GM23248 (cell line): ENCODE data around the gene SEZ6L2. TPM values are rescaled to one million over a fixed set of nuclear protein-coding genes. Genes with fewer than 3 reads are reported as not detected.
A peak's percentile ranks its signal among the peaks of the same experiment; 100 is the strongest.

Experiments used
- DNase-seq: peaks from one replicate; pipeline ENCODE4 v3.0.0-alpha.2; 2015
- H2AFZ ChIP-seq: fragments of 200-600 bp; sonication (generic); 2 replicates; pipeline ENCODE4 v1.6.1; 2016; ENCODE audit warnings: antibody characterized with exemption
- H3F3A ChIP-seq: fragments of 200-600 bp; sonication (generic); 2 replicates; pipeline ENCODE4 v1.6.1; 2016; ENCODE audit warnings: mild to moderate bottlenecking, antibody characterized with exemption, mixed run types; ENCODE audit not compliant: insufficient read depth
- H3K27ac ChIP-seq: fragments of 200-600 bp; sonication (generic); 2 replicates; pipeline ENCODE4 v1.5.1; 2016; ENCODE audit warnings: mild to moderate bottlenecking
- H3K27me3 ChIP-seq: fragments of 200-600 bp; sonication (generic); replicated peaks from 2 replicates; pipeline ENCODE4 v1.6.1; 2016; ENCODE audit warnings: mild to moderate bottlenecking; ENCODE audit not compliant: insufficient read depth
- H3K36me3 ChIP-seq: fragments of 200-600 bp; sonication (generic); 2 replicates; pipeline ENCODE4 v1.6.1; 2016; ENCODE audit warnings: low read depth, mild to moderate bottlenecking
- H3K4me1 ChIP-seq: fragments of 200-600 bp; sonication (generic); 2 replicates; pipeline ENCODE4 v1.6.1; 2016; ENCODE audit warnings: mild to moderate bottlenecking; ENCODE audit not compliant: insufficient read depth
- H3K4me2 ChIP-seq: fragments of 200-600 bp; sonication (generic); one replicate; pipeline ENCODE4 v1.6.1; 2016; ENCODE audit warnings: mild to moderate bottlenecking; ENCODE audit not compliant: unreplicated experiment
- H3K4me3 ChIP-seq: fragments of 200-600 bp; sonication (generic); 2 replicates; pipeline ENCODE4 v1.5.1; 2016; ENCODE audit warnings: mild to moderate bottlenecking
- H3K79me2 ChIP-seq: fragments of 200-600 bp; sonication (generic); 2 replicates; pipeline ENCODE4 v1.6.1; 2016; ENCODE audit warnings: mild to moderate bottlenecking; ENCODE audit not compliant: insufficient read depth
- H3K9ac ChIP-seq: fragments of 200-600 bp; sonication (generic); 2 replicates; pipeline ENCODE4 v1.6.1; 2016; ENCODE audit warnings: mild to moderate bottlenecking
- H3K9me2 ChIP-seq: fragments of 200-600 bp; sonication (generic); 2 replicates; pipeline ENCODE4 v1.6.1; 2016; ENCODE audit warnings: mixed run types, mild to moderate bottlenecking, moderate library complexity; ENCODE audit not compliant: insufficient read depth
- H3K9me3 ChIP-seq: fragments of 200-600 bp; sonication (generic); one replicate; pipeline ENCODE4 v1.6.1; 2017; ENCODE audit warnings: low read depth
- H4K20me1 ChIP-seq: fragments of 200-600 bp; sonication (generic); 2 replicates; pipeline ENCODE4 v1.6.0; 2016; ENCODE audit not compliant: insufficient read depth
- EZH2 ChIP-seq: fragments of 200-600 bp; sonication (generic); IDR thresholded peaks from 2 replicates; pipeline ENCODE4 v1.6.1; 2018; ENCODE audit warnings: antibody characterized with exemption, mild to moderate bottlenecking; ENCODE audit not compliant: insufficient read depth, poor library complexity, severe bottlenecking
- EZH2phosphoT487 ChIP-seq: fragments of 200-600 bp; sonication (generic); IDR thresholded peaks from 2 replicates; pipeline ENCODE4 v1.6.1; 2018; ENCODE audit warnings: antibody characterized with exemption, moderate library complexity, mild to moderate bottlenecking, low read depth; ENCODE audit not compliant: insufficient read depth
- WGBS, 2 experiments: methylation state at CpG; one replicate each; pipeline ENCODE4 v1.1.6; 2015 to 2017; ENCODE audit warnings: low lambda C conversion rate in 2 of 2, low coverage in 1 of 2; ENCODE audit errors: missing lambda C conversion rate in 2 of 2; 5-methylcytosine and 5-hydroxymethylcytosine counted together
- in situ Hi-C: fragments of 300-500 bp; cut with MboI; formaldehyde crosslinking; loops from 2 replicates; pipeline ENCODE4 v1.15.0; 2020
- polyA plus RNA-seq: library from polyadenylated mRNA; unstranded; fragments of >200 nt; fragmentation: Nextera tagmentation; extraction: Ambion mirVana; gene quantifications from 2 replicates; pipeline ENCODE4 v1.2.1, GENCODE V29; 2016
- total RNA-seq: library from RNA; depleted of rRNA; stranded (reverse); fragments of >200 nt; shearing (Covaris generic); gene quantifications from 2 replicates; pipeline ENCODE4 v1.2.3, GENCODE V29; 2014

SEZ6L2 gene
- total and polyA plus RNA-seq, 2 experiments from 2014 or later = 6.9 to 34.7 TPM

GRCh38 chr16:29925105-29925756, 25.9 kb upstream of the SEZ6L2 start:
- WGBS, 2 experiments = 5 to 6% methylated on average over 5 to 9 of the region's 9 CpGs

GRCh38 chr16:29922986-29923501, 23.7 kb upstream of the SEZ6L2 start:
- Histone ChIP-seq H3K4me3 (no peak overlapping the region), H3K4me2 (no peak overlapping the region), H3K4me1 (peaks cover 22% of the 10 kb centered on the region), H3K27me3 (no peaks in the 10 kb centered on the region), H4K20me1 (peaks cover 4% of the 10 kb centered on the region; the same call in 1 of the 2 replicates), H3K79me2 (peaks cover 74% of the 10 kb centered on the region), H3K27ac (no peak overlapping the region), H3F3A (peaks cover 13% of the 10 kb centered on the region; the same call in 1 of the 2 replicates), H3K9ac (no peak overlapping the region), H3K36me3 (peaks cover 7% of the 10 kb centered on the region), H2AFZ (no peak overlapping the region), H3K9me3 (no peaks in the 10 kb centered on the region), H3K9me2 (no peaks in the 10 kb centered on the region)
- WGBS, 2 experiments = 98 to 99% methylated on average over 12 of the region's 12 CpGs
- in situ Hi-C loops = loop anchor here (5.0 kb wide), 1 partner anchor 49 kb away; the partner anchor contains the start of gene TAOK2
- DNase-seq = no peak
- no peak for TF ChIP-seq EZH2phosphoT487
- no peak for TF ChIP-seq EZH2

More at GRCh38 chr16:29925105-29925756, 25.9 kb upstream of the SEZ6L2 start:
- Histone ChIP-seq H3K36me3 (no peaks in the 10 kb centered on the region; the same call in 1 of the 2 replicates), H3K9me2 (no peaks in the 10 kb centered on the region), H3K4me2 (peak overlapping the region; percentile 94), H3K27ac (peak overlapping the region; percentile 73; the same call in 1 of the 2 replicates), H4K20me1 (peaks cover 4% of the 10 kb centered on the region; the same call in 1 of the 2 replicates), H2AFZ (peak overlapping the region; percentile 92), H3F3A (peaks cover 13% of the 10 kb centered on the region; the same call in 1 of the 2 replicates), H3K9ac (peak overlapping the region; percentile 90), H3K79me2 (peaks cover 55% of the 10 kb centered on the region), H3K27me3 (no peaks in the 10 kb centered on the region), H3K4me3 (peak overlapping the region; percentile 90), H3K9me3 (no peaks in the 10 kb centered on the region), H3K4me1 (peaks cover 22% of the 10 kb centered on the region)
- DNase-seq = peak; percentile 47
- in situ Hi-C loops = no loop called here
- TF ChIP-seq EZH2 (no peak), EZH2phosphoT487 (no peak)

GRCh38 chr16:29922326-29922725, 23.0 kb upstream of the SEZ6L2 start:
- in situ Hi-C loops = loop anchor here (5.0 kb wide), 1 partner anchor 50 kb away; the partner anchor contains the start of gene TAOK2
- Histone ChIP-seq H3K9ac (no peak overlapping the region), H3K36me3 (peaks cover 7% of the 10 kb centered on the region), H3K4me3 (no peak overlapping the region), H3K79me2 (peaks cover 81% of the 10 kb centered on the region), H3K27me3 (no peaks in the 10 kb centered on the region), H2AFZ (no peak overlapping the region), H3K4me2 (no peak overlapping the region), H3K9me3 (no peaks in the 10 kb centered on the region), H3K9me2 (no peaks in the 10 kb centered on the region), H3K4me1 (peaks cover 20% of the 10 kb centered on the region), H4K20me1 (peaks cover 4% of the 10 kb centered on the region; the same call in 1 of the 2 replicates), H3F3A (peaks cover 11% of the 10 kb centered on the region; the same call in 1 of the 2 replicates), H3K27ac (no peak overlapping the region)
- WGBS, 2 experiments = 94 to 100% methylated on average over 2 of the region's 2 CpGs
- DNase-seq = no peak
- TF ChIP-seq EZH2phosphoT487 = no peak
- no peak for TF ChIP-seq EZH2

GRCh38 chr16:29921034-29921385, 21.7 kb upstream of the SEZ6L2 start:
- Histone ChIP-seq H3F3A (no peaks in the 10 kb centered on the region), H4K20me1 (peaks cover 4% of the 10 kb centered on the region; the same call in 1 of the 2 replicates), H3K79me2 (peaks cover 87% of the 10 kb centered on the region), H3K4me3 (no peak overlapping the region), H3K9me3 (no peaks in the 10 kb centered on the region), H3K27ac (no peak overlapping the region), H2AFZ (no peak overlapping the region), H3K4me2 (no peak overlapping the region), H3K9me2 (no peaks in the 10 kb centered on the region), H3K9ac (no peak overlapping the region), H3K4me1 (peaks cover 11% of the 10 kb centered on the region; the same call in 1 of the 2 replicates), H3K27me3 (no peaks in the 10 kb centered on the region), H3K36me3 (peaks cover 7% of the 10 kb centered on the region)
- 66 to 75% methylated on average over 3 of the region's 3 CpGs for WGBS, 2 experiments
- TF ChIP-seq EZH2 (no peak), EZH2phosphoT487 (no peak)
- in situ Hi-C loops = loop anchor here (5.0 kb wide), 1 partner anchor 51 kb away; the partner anchor contains the start of gene TAOK2
- no peak for DNase-seq
